GM18520 (cell line): ENCODE results near the gene ABAT.

ENCODE experiments used
- ATAC-seq: cut with Tn5 transposase; IDR thresholded peaks from one replicate; pipeline ENCODE4 v1.9.1; 2021; ENCODE audit not compliant: unreplicated experiment

ABAT gene

GRCh38 chr16:8674413-8675022 is at the start of gene ABAT:
Gene ABAT, plus strand, starts transcription at chr16:8674617. Its CDS starts 61,123 bp downstream, at chr16:8735740.
- ATAC-seq: peak; percentile 100

- no peak for ATAC-seq
Measured at GRCh38 chr16:8625491-8626087, 48.8 kb upstream of the ABAT start.

- ATAC-seq: no peak
Measured at GRCh38 chr16:8626946-8627345, 47.5 kb upstream of the ABAT start.

- ATAC-seq: no peak
Measured at GRCh38 chr16:8627456-8627855, 47.0 kb upstream of the ABAT start.

- ATAC-seq: no peak
Measured at GRCh38 chr16:8628981-8629725, 45.3 kb upstream of the ABAT start.

- no peak for ATAC-seq
Measured at GRCh38 chr16:8630255-8630953, 44.0 kb upstream of the ABAT start.

- ATAC-seq: no peak
Measured at GRCh38 chr16:8631373-8631772, 43.0 kb upstream of the ABAT start.

- ATAC-seq: no peak
Measured at GRCh38 chr16:8631818-8632465, 42.5 kb upstream of the ABAT start.

GRCh38 chr16:8632675-8633182 is 41.7 kb upstream of the ABAT start:
- ATAC-seq: no peak

GRCh38 chr16:8634991-8635736 is 39.3 kb upstream of the ABAT start:
- ATAC-seq: no peak

- no peak for ATAC-seq
Measured at GRCh38 chr16:8639694-8640093, 34.7 kb upstream of the ABAT start.

- no peak for ATAC-seq
Measured at GRCh38 chr16:8641671-8642070, 32.7 kb upstream of the ABAT start.

GRCh38 chr16:8642146-8642545 is 32.3 kb upstream of the ABAT start:
- ATAC-seq: no peak

GRCh38 chr16:8644211-8645140 is 29.9 kb upstream of the ABAT start:
- ATAC-seq: no peak

- no peak for ATAC-seq
Measured at GRCh38 chr16:8645141-8645521, 29.3 kb upstream of the ABAT start.

GRCh38 chr16:8645831-8646230 is 28.6 kb upstream of the ABAT start:
- ATAC-seq: no peak

GRCh38 chr16:8646326-8647053 is 27.9 kb upstream of the ABAT start:
- no peak for ATAC-seq

- ATAC-seq: no peak
Measured at GRCh38 chr16:8647721-8648318, 26.6 kb upstream of the ABAT start.
